ENCODE results near the gene LRRTM3. TPM values are rescaled to one million over a fixed set of nuclear protein-coding genes. Genes with fewer than 3 reads are reported as not detected.

The LRRTM3 gene
- total RNA-seq, 1 donor from 2014 or later: not detected

DNA sequence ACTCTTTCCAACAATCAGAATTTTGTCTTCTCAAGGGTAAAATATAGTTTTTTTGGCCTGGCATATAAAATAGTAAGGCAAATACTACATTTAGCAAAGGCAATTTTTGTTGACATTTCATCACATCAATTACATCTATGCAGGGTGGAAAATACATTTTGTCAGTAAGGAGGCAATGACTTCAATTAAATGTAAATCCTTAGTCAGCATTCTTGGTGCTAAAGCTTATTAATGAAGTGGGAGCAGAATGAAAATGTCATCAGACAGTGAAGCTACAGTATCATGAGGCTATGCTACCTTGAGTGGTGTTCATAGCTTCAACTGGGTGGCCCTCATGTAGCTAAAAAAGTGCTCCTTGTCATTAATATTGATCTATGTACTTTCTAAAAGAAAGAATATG, 8.9 kb downstream of the LRRTM3 start:
- FAIRE-seq (no peak), DNase-seq (ENCODE audit: low read depth) (no peak)
- Histone ChIP-seq H3K36me3 (ENCODE audit: control insufficient read depth, insufficient read depth, low read length) (no peaks in the 10 kb centered on the region), H3K4me3 (ENCODE audit: low read depth, low read length) (no peak overlapping the region), H3K27me3 (ENCODE audit: control insufficient read depth, insufficient read depth, low read length) (no peaks in the 10 kb centered on the region)
- TF ChIP-seq, protein P1, sequence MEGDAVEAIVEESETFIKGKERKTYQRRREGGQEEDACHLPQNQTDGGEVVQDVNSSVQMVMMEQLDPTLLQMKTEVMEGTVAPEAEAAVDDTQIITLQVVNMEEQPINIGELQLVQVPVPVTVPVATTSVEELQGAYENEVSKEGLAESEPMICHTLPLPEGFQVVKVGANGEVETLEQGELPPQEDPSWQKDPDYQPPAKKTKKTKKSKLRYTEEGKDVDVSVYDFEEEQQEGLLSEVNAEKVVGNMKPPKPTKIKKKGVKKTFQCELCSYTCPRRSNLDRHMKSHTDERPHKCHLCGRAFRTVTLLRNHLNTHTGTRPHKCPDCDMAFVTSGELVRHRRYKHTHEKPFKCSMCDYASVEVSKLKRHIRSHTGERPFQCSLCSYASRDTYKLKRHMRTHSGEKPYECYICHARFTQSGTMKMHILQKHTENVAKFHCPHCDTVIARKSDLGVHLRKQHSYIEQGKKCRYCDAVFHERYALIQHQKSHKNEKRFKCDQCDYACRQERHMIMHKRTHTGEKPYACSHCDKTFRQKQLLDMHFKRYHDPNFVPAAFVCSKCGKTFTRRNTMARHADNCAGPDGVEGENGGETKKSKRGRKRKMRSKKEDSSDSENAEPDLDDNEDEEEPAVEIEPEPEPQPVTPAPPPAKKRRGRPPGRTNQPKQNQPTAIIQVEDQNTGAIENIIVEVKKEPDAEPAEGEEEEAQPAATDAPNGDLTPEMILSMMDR (IDR thresholded peaks at IDR 0.05; ENCODE audit: insufficient read depth, low read length, severe bottlenecking): no peak

DNA sequence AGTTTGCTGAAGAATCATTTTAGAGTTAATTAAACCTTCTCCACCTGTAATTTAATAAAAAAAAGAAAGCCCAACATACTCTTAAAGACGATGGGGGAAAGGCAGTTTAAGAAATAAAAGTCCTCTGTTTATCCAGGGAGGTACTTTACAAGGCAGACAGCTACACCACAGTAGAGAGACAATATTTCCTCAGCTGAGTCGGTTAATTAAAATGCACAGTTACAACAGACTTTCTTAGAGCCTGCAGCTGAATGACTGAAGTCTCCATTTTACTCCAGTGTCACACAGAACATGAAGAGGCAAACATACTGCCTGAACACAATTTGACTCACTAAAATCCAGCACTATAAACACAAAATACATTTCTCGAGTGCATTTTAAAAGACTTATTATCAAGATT, 15.1 kb downstream of the LRRTM3 start:
- FAIRE-seq (no peak), DNase-seq (ENCODE audit: low read depth) (no peak)
- Histone ChIP-seq H3K36me3 (ENCODE audit: control insufficient read depth, insufficient read depth, low read length) (no peaks in the 10 kb centered on the region), H3K27me3 (ENCODE audit: control insufficient read depth, insufficient read depth, low read length) (no peaks in the 10 kb centered on the region), H3K4me3 (ENCODE audit: low read depth, low read length) (no peak overlapping the region)
- TF ChIP-seq, protein P1 (IDR thresholded peaks at IDR 0.05; ENCODE audit: insufficient read depth, low read length, severe bottlenecking): no peak

DNA sequence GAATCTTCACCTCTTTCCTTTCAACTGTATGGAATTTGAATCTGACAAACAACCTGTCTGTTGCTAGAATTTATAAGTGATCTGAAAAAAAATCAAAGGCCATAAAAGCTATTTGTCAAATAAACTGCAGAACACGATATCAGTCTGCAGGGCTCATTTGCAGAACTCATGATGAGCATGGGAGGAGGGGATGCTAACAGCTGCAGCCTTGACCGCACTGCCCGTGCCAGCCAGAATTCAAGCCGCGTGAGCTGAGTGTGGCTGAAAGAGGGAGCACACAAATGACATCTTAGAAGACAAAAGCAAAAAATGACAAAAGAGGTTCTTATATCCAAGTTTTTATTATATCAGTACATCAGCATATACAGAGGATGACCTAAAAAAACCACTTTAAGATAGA, 15.7 kb downstream of the LRRTM3 start:
- FAIRE-seq: no peak
- TF ChIP-seq, protein P1 (IDR thresholded peaks at IDR 0.05; ENCODE audit: insufficient read depth, low read length, severe bottlenecking): no peak

DNA sequence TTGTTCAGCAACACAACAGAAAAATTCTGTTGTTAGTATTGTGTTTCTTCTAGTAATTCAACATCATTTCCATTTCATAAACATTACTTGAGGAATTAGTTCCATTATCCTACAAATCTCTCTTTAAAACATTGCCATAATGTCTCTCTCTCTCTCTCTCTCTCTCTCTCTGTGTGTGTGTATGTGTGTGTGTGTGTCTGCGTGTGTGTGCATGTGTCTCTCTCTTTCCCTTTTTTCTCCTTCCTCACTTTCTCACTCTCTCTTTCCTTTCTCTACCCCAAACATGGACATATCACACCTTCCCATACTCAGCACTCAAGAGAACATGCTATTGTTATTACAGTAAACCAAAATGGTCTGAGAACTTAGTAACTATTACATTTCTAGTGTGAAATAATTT, 16.6 kb downstream of the LRRTM3 start:
- no peak for FAIRE-seq
- Histone ChIP-seq H3K36me3 (ENCODE audit: control insufficient read depth, insufficient read depth, low read length) (no peaks in the 10 kb centered on the region), H3K4me3 (ENCODE audit: low read depth, low read length) (no peak overlapping the region), H3K27me3 (ENCODE audit: control insufficient read depth, insufficient read depth, low read length) (no peaks in the 10 kb centered on the region)
- no peak for DNase-seq (ENCODE audit: low read depth)
- TF ChIP-seq, protein P1 (IDR thresholded peaks at IDR 0.05; ENCODE audit: insufficient read depth, low read length, severe bottlenecking): no peak

More for the DNA sequence above, 15.7 kb downstream of the LRRTM3 start:
- Histone ChIP-seq H3K4me3 (ENCODE audit: low read depth, low read length) (no peak overlapping the region), H3K36me3 (ENCODE audit: control insufficient read depth, insufficient read depth, low read length) (no peaks in the 10 kb centered on the region), H3K27me3 (ENCODE audit: control insufficient read depth, insufficient read depth, low read length) (no peaks in the 10 kb centered on the region)
- DNase-seq (ENCODE audit: low read depth): no peak

DNA sequence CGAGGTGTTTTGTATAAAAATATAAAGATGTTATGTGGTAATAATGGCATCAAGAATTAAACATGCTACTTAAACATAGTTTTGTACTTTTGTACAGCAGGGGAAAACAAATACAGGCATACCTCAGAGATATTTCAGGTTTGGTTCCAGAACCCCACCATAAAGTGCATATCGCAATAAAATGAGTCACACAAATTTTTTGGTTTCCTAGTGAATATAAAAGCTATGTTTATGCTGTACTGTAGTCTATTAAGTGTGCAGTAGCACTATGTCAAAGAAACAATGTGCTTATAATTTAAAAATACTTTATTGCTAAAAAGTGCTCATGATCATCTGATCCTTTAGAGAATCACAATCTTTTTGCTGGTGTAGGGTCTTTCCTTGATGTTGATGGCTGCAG, 17.8 kb downstream of the LRRTM3 start:
- no peak overlapping the region for H3K4me3 ChIP-seq (ENCODE audit: low read depth, low read length)
- H3K27me3 ChIP-seq (ENCODE audit: control insufficient read depth, insufficient read depth, low read length): no peaks in the 10 kb centered on the region
- TF ChIP-seq, protein P1 (IDR thresholded peaks at IDR 0.05; ENCODE audit: insufficient read depth, low read length, severe bottlenecking): no peak
- no peak for FAIRE-seq
- no peaks in the 10 kb centered on the region for H3K36me3 ChIP-seq (ENCODE audit: control insufficient read depth, insufficient read depth, low read length)
- DNase-seq (ENCODE audit: low read depth): no peak

DNA sequence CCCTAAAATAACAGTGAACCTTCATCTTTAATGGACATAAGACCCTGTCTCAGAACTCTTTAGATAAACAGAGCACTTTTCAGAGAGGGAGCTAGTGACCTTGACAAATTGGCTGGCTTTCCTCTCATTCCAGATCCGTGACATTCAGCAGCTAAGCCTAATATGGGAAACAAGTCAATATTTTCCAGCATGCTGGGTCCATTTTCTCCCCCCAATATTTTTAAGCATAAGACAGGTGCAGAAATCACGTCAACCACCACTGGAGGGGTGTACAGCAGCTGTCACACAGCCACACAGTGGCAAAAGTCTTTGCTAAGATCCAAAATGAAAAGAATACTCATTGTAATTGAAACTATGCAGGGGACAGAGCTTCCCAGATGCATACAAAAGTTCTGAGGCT, 26.1 kb downstream of the LRRTM3 start:
- Histone ChIP-seq H3K36me3 (ENCODE audit: control insufficient read depth, insufficient read depth, low read length) (no peaks in the 10 kb centered on the region), H3K27me3 (ENCODE audit: control insufficient read depth, insufficient read depth, low read length) (no peaks in the 10 kb centered on the region), H3K4me3 (ENCODE audit: low read depth, low read length) (no peak overlapping the region)
- TF ChIP-seq, protein P1 (IDR thresholded peaks at IDR 0.05; ENCODE audit: insufficient read depth, low read length, severe bottlenecking): no peak
- FAIRE-seq (no peak), DNase-seq (ENCODE audit: low read depth) (no peak)
